ENCODE data around the gene RNF128. TPM values are rescaled to one million over a fixed set of nuclear protein-coding genes. Genes with fewer than 3 reads are reported as not detected.

Gene RNF128
- polyA plus RNA-seq, 1 of the 3 experiments (the other 2 are of a cell fraction) = not detected

DNA sequence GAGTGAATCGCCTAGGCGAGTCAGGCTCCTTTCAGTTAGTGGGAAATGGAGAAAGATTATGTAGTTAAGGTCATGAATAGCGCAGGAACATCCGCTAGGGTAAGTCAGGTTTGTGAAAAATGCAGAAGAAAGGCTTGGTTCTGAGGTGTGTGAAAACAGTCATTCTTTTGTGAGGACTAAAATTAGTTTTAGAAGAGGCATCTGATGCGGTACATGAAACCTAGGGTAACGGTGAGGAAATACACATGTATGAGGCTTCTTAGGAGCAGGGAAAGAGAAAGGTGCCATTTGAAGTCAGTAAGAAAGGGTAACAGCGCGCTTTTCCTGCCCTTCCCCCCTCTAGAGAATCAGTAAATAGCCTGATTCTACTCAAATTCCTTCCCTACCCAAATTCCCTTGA lies 570 bp upstream of the RNF128 start (continued):
- TF ChIP-seq USF1 (IDR thresholded peaks at IDR 0.05; ENCODE audit: borderline replicate concordance, low read depth) = no peak
- no peak for TF ChIP-seq EZH2phosphoT487 (IDR thresholded peaks at IDR 0.05; ENCODE audit: borderline replicate concordance, low read depth)
- no peak for TF ChIP-seq SMC3 (IDR thresholded peaks at IDR 0.05; ENCODE audit: low read depth, low read length)

- DNase-seq = no peak
- H3K4me2 ChIP-seq = no peak overlapping the region
- H3F3A ChIP-seq (replicated peaks; ENCODE audit: insufficient read depth) = no peaks in the 10 kb centered on the region
- H3K4me1 ChIP-seq (ENCODE audit: control insufficient read depth in 1 of 2, insufficient read depth in 2 of 2, low read depth in 1 of 2, low read length in 1 of 2) = no peaks in the 10 kb centered on the region
- TF ChIP-seq NRF1 (IDR thresholded peaks at IDR 0.05; ENCODE audit: low read depth, low read length) (no peak), CHD2 (IDR thresholded peaks at IDR 0.05; ENCODE audit: low read length, partially characterized antibody) (no peak), GABPA (IDR thresholded peaks at IDR 0.05; ENCODE audit: low read depth) (no peak), FOSL2 (IDR thresholded peaks at IDR 0.05; ENCODE audit: borderline replicate concordance, low read depth) (no peak), GATA2 (CRISPR knock-in tag; IDR thresholded peaks at IDR 0.05) (no peak), RCOR1 (IDR thresholded peaks at IDR 0.05; ENCODE audit: low read length) (no peak), MXI1 (IDR thresholded peaks at IDR 0.05; ENCODE audit: low read depth, low read length) (no peak), RFX5 (IDR thresholded peaks at IDR 0.05; ENCODE audit: low read length) (no peak)
- TF ChIP-seq, protein P1, sequence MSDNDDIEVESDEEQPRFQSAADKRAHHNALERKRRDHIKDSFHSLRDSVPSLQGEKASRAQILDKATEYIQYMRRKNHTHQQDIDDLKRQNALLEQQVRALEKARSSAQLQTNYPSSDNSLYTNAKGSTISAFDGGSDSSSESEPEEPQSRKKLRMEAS (IDR thresholded peaks at IDR 0.05; ENCODE audit: low read depth) = no peak
- TF ChIP-seq, protein P2, sequence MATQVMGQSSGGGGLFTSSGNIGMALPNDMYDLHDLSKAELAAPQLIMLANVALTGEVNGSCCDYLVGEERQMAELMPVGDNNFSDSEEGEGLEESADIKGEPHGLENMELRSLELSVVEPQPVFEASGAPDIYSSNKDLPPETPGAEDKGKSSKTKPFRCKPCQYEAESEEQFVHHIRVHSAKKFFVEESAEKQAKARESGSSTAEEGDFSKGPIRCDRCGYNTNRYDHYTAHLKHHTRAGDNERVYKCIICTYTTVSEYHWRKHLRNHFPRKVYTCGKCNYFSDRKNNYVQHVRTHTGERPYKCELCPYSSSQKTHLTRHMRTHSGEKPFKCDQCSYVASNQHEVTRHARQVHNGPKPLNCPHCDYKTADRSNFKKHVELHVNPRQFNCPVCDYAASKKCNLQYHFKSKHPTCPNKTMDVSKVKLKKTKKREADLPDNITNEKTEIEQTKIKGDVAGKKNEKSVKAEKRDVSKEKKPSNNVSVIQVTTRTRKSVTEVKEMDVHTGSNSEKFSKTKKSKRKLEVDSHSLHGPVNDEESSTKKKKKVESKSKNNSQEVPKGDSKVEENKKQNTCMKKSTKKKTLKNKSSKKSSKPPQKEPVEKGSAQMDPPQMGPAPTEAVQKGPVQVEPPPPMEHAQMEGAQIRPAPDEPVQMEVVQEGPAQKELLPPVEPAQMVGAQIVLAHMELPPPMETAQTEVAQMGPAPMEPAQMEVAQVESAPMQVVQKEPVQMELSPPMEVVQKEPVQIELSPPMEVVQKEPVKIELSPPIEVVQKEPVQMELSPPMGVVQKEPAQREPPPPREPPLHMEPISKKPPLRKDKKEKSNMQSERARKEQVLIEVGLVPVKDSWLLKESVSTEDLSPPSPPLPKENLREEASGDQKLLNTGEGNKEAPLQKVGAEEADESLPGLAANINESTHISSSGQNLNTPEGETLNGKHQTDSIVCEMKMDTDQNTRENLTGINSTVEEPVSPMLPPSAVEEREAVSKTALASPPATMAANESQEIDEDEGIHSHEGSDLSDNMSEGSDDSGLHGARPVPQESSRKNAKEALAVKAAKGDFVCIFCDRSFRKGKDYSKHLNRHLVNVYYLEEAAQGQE (IDR thresholded peaks at IDR 0.05; ENCODE audit: low read depth, low read length) = no peak
- H3K27me3 ChIP-seq (ENCODE audit: insufficient read depth) = peaks cover 44% of the 10 kb centered on the region
- H3K79me2 ChIP-seq (ENCODE audit: insufficient read depth) = no peaks in the 10 kb centered on the region
- no peak overlapping the region for H2AFZ ChIP-seq (ENCODE audit: low read depth)
- no peak overlapping the region for H3K4me3 ChIP-seq (ENCODE audit: low read depth in 2 of 2, low read length in 1 of 2)
- no peaks in the 10 kb centered on the region for H3K9me3 ChIP-seq
- 11% methylated on average over 2 of the region's 2 CpGs for WGBS (ENCODE audit: low lambda C conversion rate)
- H3K36me3 ChIP-seq (replicated peaks in 1 of 2; ENCODE audit: control insufficient read depth in 1 of 2, insufficient read depth in 2 of 2, low read length in 1 of 2) = no peaks in the 10 kb centered on the region
- ChIA-PET CTCF (no interaction called here), POLR2A (no interaction called here)
- H3K9me2 ChIP-seq = no peaks in the 10 kb centered on the region
- H3K27ac ChIP-seq (ENCODE audit: low read depth in 2 of 2, low read length in 1 of 2) = no peak overlapping the region
- H3K9ac ChIP-seq = no peak overlapping the region
- no peaks in the 10 kb centered on the region for H4K20me1 ChIP-seq (ENCODE audit: insufficient read depth)
These were observed 1.8 kb downstream of the RNF128 start for GRCh38 chrX:106728337-106728736.
